H7 (cell line): Measurements from ENCODE around the gene TUBB4B. TPM values are rescaled to one million over a fixed set of nuclear protein-coding genes. Genes with fewer than 3 reads are reported as not detected.
"Not testable (repeated sequence)": the region's sequence is repeated elsewhere in the genome, so short reads cannot be mapped to it uniquely, and the experiment has no call there.

ENCODE experiments used
- DNase-seq: peaks from one replicate; pipeline ENCODE4 v3.0.0; 2012
- H3K27me3 ChIP-seq: 2 replicates; pipeline ENCODE4 v1.6.0; 2011; ENCODE audit warnings: mild to moderate bottlenecking, low read length; ENCODE audit not compliant: control insufficient read depth, insufficient read depth
- H3K36me3 ChIP-seq: replicated peaks from 2 replicates; pipeline ENCODE4 v1.5.1; 2011; ENCODE audit warnings: low read length; ENCODE audit not compliant: control insufficient read depth, insufficient read depth
- H3K4me3 ChIP-seq: 2 replicates; pipeline ENCODE4 v1.5.1; 2011; ENCODE audit warnings: low read depth, mild to moderate bottlenecking, control low read depth, low read length, moderate library complexity; ENCODE audit not compliant: insufficient read depth
- total RNA-seq: library from RNA; depleted of rRNA; stranded (reverse); fragments of >200 nt; shearing (Covaris generic); gene quantifications from 2 replicates; pipeline ENCODE4 v1.2.3, GENCODE V29; 2014

The TUBB4B gene
- total RNA-seq, 1 experiment from 2014 or later: 257 TPM

DNA sequence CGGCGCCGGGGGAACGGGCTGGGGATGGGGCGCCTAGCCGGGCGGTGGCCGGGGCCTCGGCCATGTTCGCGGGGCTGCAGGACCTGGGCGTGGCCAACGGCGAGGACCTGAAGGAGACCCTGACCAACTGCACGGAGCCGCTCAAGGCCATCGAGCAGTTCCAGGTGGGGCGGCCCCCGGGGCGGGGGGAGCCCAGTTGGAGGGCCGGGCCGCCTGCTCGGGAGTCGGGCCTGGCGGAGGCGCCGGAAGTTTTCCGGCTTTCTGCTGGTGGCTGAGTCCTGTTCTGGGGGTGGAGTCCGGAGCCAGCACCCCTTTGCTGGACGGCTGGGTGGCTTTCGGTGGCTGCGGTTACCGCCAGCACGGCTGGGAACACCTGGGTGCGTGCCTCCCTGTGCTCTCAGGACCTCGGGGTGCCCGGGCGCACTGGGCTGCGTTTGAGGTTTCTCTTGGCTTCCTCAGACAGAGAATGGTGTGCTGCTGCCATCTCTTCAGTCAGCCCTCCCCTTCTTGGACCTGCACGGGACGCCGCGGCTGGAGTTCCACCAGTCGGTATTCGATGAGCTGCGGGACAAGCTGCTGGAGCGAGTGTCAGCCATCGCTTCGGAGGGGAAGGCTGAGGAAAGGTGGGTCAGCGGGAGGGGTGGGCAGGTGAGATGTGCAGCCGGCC is 14.5 kb downstream of the TUBB4B start:
- H3K27me3 ChIP-seq: peaks cover 2% of the 10 kb centered on the region
- peaks cover 17% of the 10 kb centered on the region for H3K36me3 ChIP-seq
- no peak for DNase-seq
- peak overlapping the region; percentile 92 for H3K4me3 ChIP-seq

DNA sequence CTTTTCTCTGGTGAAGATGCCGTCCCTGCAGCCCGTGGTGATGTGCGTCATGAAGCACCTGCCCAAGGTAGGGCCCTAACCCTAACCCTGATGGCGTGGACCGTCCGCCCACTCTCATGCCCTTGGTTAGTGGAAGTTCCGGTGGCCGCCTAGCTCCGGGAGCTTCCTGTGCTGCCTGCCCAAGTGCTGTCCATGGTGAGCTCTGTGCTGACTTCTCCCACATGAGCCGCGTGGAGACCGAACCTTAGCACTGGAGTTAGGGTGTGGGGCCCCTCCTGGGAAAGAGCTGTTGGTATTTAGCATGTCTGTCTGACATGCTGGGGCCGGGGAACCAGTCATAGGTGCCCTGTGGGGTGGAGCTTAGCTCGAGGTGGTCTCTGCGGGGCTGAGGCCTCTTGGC is 15.3 kb downstream of the TUBB4B start:
- H3K36me3 ChIP-seq: peaks cover 17% of the 10 kb centered on the region
- no peak for DNase-seq
- H3K4me3 ChIP-seq: peak overlapping the region; percentile 92
- peaks cover 2% of the 10 kb centered on the region for H3K27me3 ChIP-seq

DNA sequence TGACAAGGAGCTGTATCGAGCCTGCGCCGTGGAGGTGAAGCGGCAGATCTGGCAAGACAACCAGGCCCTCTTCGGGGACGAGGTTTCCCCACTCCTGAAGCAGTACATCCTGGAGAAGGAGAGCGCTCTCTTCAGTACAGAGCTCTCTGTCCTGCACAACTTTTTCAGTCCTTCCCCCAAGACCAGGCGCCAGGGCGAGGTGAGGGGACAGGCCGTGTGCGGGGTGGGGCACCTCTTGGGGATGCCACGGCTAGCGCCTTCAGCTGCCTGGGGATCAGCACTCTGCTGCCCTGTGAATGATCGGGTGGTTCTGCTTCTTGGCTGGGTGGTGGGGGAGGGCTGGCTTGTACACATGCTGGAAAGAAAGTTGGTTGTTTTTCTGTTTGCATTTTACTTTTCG is 15.8 kb downstream of the TUBB4B start:
- Histone ChIP-seq H3K36me3 (peaks cover 17% of the 10 kb centered on the region), H3K4me3 (no peak overlapping the region), H3K27me3 (peaks cover 2% of the 10 kb centered on the region)
- DNase-seq: no peak

DNA sequence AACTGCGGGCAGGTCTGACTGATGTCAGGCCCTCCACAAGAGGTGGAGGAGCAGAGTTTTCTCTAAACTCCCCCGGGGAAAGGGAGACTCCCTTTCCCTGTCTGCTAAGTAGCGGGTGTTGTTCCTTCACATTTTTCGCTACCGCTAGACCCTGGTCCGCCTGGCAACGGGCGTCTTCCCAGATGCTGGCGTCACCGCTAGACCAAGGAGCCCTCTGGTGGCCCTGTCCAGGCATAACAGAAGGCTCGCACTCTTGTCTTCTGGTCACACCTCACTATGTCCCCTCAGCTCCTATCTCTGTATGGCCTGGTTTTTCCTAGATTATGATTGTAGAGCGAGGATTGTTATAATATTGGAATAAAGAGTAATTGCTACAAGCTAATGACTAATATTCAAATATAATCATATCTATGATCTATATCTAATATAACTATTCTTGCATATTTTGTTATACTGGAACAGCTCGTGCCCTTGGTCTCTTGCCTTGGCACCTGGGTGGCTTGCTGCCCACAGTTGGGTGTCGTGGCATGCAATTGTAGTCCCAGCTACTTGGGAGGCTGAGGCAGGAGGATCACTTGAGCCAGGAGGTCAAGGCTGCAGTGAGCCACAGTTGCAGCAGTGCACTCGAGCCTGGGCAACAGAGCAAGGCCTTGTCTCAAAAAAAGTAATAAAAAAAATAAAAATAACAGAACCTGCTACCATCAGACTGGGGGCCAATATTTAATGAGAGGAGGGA is 21.3 kb downstream of the TUBB4B start:
- H3K27me3 ChIP-seq, DNase-seq, H3K4me3 ChIP-seq: not testable (repeated sequence)
- H3K36me3 ChIP-seq: peaks cover 11% of the 10 kb centered on the region

- Histone ChIP-seq H3K36me3 (peaks cover 11% of the 10 kb centered on the region), H3K27me3 (no peaks in the 10 kb centered on the region), H3K4me3 (no peak overlapping the region)
- DNase-seq: no peak
These were observed 21.8 kb downstream of the TUBB4B start for GRCh38 chr9:137262909-137263285.

GRCh38 chr9:137263506-137263905 is 22.4 kb downstream of the TUBB4B start:
- Histone ChIP-seq H3K4me3 (no peak overlapping the region), H3K36me3 (peaks cover 12% of the 10 kb centered on the region), H3K27me3 (no peaks in the 10 kb centered on the region)
- no peak for DNase-seq

DNA sequence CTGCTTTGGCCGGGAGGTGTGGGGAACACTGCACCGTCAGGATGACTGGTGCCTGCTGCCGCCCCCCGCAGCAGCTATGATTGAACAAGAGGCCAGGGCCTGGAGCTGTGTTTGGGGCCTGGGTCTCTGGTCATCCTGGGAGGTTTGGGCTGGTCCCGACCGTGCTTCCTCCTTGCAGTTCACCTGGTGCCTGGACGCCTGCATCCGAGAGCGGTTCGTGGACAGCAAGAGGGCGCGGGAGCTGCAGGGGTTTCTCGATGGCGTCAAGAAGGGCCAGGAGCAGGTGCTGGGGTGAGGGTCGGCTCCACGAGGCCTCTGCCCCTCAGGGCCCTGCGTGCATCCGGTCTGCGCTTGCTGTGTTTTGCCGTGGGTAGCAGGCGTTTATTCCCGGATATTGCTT is 23.0 kb downstream of the TUBB4B start:
- Histone ChIP-seq H3K4me3 (no peak overlapping the region), H3K36me3 (peaks cover 16% of the 10 kb centered on the region), H3K27me3 (no peaks in the 10 kb centered on the region)
- DNase-seq: no peak

- Histone ChIP-seq H3K27me3 (no peaks in the 10 kb centered on the region), H3K36me3 (peaks cover 20% of the 10 kb centered on the region), H3K4me3 (no peak overlapping the region)
- no peak for DNase-seq
These were observed 24.5 kb downstream of the TUBB4B start for GRCh38 chr9:137265496-137266161.

DNA sequence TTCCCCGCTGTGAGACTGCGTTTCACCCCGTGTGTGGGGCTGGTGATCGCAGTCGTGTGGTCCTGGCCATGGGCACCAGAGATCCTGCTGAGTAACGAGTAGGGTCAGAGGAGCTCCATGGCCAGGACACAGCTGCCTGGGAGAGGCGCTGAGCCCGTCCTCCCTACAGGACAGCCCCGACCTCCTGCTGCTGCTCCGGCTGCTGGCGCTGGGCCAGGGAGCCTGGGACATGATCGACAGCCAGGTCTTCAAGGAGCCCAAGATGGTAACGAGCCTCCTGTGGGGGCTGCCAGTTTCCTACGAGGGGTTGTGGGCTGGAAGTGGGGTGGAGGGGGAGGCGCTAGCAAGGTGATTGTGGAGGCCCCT is 25.1 kb downstream of the TUBB4B start:
- Histone ChIP-seq H3K4me3 (no peak overlapping the region), H3K27me3 (no peaks in the 10 kb centered on the region), H3K36me3 (peaks cover 20% of the 10 kb centered on the region)
- DNase-seq: peak; percentile 51

DNA sequence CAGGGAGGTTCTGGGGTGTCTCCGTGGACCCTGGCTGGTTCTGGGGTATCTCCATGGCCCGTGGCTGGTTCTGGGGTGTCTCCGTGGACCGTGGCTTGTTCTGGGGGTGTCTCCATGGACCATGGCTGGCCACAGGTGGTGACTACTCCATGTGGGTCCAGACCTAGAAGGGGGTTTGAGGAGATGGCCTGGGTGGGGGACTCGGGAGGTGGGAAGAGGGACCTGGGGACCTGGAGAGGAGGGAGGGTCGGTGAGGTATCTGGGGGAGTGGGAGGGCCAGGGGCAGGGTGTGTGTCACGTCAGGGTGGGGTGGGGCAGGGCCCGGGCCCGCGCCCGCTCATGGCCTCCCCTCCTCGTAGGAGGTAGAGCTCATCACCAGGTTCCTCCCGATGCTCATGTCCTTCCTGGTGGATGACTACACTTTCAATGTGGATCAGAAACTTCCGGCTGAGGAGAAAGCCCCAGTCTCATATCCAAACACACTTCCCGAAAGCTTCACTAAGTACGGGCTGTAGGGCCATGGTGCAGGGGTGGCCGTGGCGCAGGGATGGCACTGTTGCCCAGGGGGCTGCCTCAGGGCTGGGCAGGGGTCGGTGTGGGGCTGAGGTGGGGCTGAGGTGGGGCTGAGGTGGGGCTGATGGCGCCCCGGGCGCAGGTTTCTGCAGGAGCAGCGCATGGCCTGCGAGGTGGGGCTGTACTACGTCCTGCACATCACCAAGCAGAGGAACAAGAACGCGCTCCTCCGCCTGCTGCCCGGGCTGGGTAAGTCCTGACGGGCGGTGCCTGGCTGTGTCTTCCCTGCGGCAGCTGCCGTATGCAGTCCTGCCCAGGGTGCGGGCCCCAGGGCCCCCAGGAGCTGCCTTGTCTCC is 25.7 kb downstream of the TUBB4B start:
- no peak overlapping the region for H3K4me3 ChIP-seq
- peaks cover 22% of the 10 kb centered on the region for H3K36me3 ChIP-seq
- DNase-seq: peak; percentile 48
- no peaks in the 10 kb centered on the region for H3K27me3 ChIP-seq

- no peak overlapping the region for H3K4me3 ChIP-seq
- DNase-seq: peak; percentile 31
- no peaks in the 10 kb centered on the region for H3K27me3 ChIP-seq
- H3K36me3 ChIP-seq: peaks cover 24% of the 10 kb centered on the region
These were observed 26.9 kb downstream of the TUBB4B start for GRCh38 chr9:137267933-137268355.

- H3K36me3 ChIP-seq: peaks cover 21% of the 10 kb centered on the region
- DNase-seq: peak; percentile 24
- no peaks in the 10 kb centered on the region for H3K27me3 ChIP-seq
- H3K4me3 ChIP-seq: no peak overlapping the region
These were observed 27.6 kb downstream of the TUBB4B start for GRCh38 chr9:137268538-137269201.

- Histone ChIP-seq H3K4me3 (no peak overlapping the region), H3K27me3 (no peaks in the 10 kb centered on the region), H3K36me3 (peaks cover 19% of the 10 kb centered on the region)
- DNase-seq: peak; percentile 14
These were observed 28.2 kb downstream of the TUBB4B start for GRCh38 chr9:137269231-137269772.
